Lower lobe of right lung (tissue), 2 donors: ENCODE measurements around the gene ZZZ3. TPM values are rescaled to one million over a fixed set of nuclear protein-coding genes. Genes with fewer than 3 reads are reported as not detected.

Source experiments
- ATAC-seq, 2 donors: fragments of 200-7000 bp; cut with Tn5 transposase; one replicate each; pipeline ENCODE4 v1.9.1; 2020 to 2022; ENCODE audit warnings: mild to moderate bottlenecking in 2 of 2, moderate library complexity in 2 of 2
- DNase-seq: peaks from one replicate; pipeline ENCODE4 v3.0.0-alpha.2; 2020
- H3K27ac ChIP-seq: fragments of 200-600 bp; one replicate; pipeline ENCODE4 v1.8.0; 2022
- H3K27me3 ChIP-seq: fragments of 200-600 bp; one replicate; pipeline ENCODE4 v1.8.0; 2022; ENCODE audit warnings: low read depth
- H3K36me3 ChIP-seq: fragments of 200-600 bp; one replicate; pipeline ENCODE4 v1.8.0; 2022; ENCODE audit warnings: mild to moderate bottlenecking
- H3K4me1 ChIP-seq: fragments of 200-600 bp; one replicate; pipeline ENCODE4 v1.8.0; 2022
- H3K4me3 ChIP-seq: fragments of 200-600 bp; one replicate; pipeline ENCODE4 v1.8.0; 2022; ENCODE audit warnings: mild to moderate bottlenecking
- H3K9me3 ChIP-seq: fragments of 200-600 bp; one replicate; pipeline ENCODE4 v1.8.0; 2022
- CTCF ChIP-seq: fragments of 200-600 bp; IDR thresholded peaks from one replicate; pipeline ENCODE4 v1.8.0; 2022; ENCODE audit warnings: antibody characterized with exemption, mild to moderate bottlenecking
- intact Hi-C: fragments of 100-400 bp; cut with DNase I; formaldehyde crosslinking; loops from one replicate; pipeline ENCODE4 v1.11.0; 2022
- total RNA-seq: library from RNA; stranded (reverse); fragmentation: NEBNext Ultra II Directional; extraction: Animal tissue kit (Norgen Biotek cat#: 25700); gene quantifications from one replicate; pipeline ENCODE4 v1.2.1, GENCODE V29; 2021
- donor health status: DM: no; HTN: yes; CAD: no; lungs with severe emphysema.

Gene ZZZ3
- total RNA-seq, 1 donor from 2014 or later: 44.5 TPM

- Histone ChIP-seq H3K36me3 (no peaks in the 10 kb centered on the region), H3K4me1 (peaks cover 13% of the 10 kb centered on the region), H3K27me3 (no peaks in the 10 kb centered on the region), H3K27ac (no peak overlapping the region), H3K4me3 (no peak overlapping the region), H3K9me3 (no peaks in the 10 kb centered on the region)
- no peak for TF ChIP-seq CTCF
- no peak for ATAC-seq
- intact Hi-C loops: no loop called here
- no peak for DNase-seq
Measured at GRCh38 chr1:77668924-77669449, 13.5 kb downstream of the ZZZ3 start.

GRCh38 chr1:77664939-77665516, 17.4 kb downstream of the ZZZ3 start:
- no peaks in the 10 kb centered on the region for H3K9me3 ChIP-seq
- TF ChIP-seq CTCF: no peak
- intact Hi-C loops: no loop called here
- no peak overlapping the region for H3K27ac ChIP-seq
- DNase-seq (no peak), ATAC-seq (no peak)
- H3K36me3 ChIP-seq: no peaks in the 10 kb centered on the region
- no peak overlapping the region for H3K4me3 ChIP-seq
- H3K4me1 ChIP-seq: peaks cover 8% of the 10 kb centered on the region
- no peaks in the 10 kb centered on the region for H3K27me3 ChIP-seq

GRCh38 chr1:77661696-77662095, 20.8 kb downstream of the ZZZ3 start:
- intact Hi-C loops: no loop called here
- ATAC-seq: no peak

GRCh38 chr1:77659879-77660593, 22.4 kb downstream of the ZZZ3 start:
- intact Hi-C loops: no loop called here

More at GRCh38 chr1:77661696-77662095, 20.8 kb downstream of the ZZZ3 start:
- H3K27me3 ChIP-seq: no peaks in the 10 kb centered on the region
- no peaks in the 10 kb centered on the region for H3K36me3 ChIP-seq
- H3K27ac ChIP-seq: no peak overlapping the region
- H3K9me3 ChIP-seq: no peaks in the 10 kb centered on the region
- DNase-seq: no peak
- peaks cover 8% of the 10 kb centered on the region for H3K4me1 ChIP-seq
- TF ChIP-seq CTCF: no peak
- H3K4me3 ChIP-seq: no peak overlapping the region

GRCh38 chr1:77658271-77658670, 24.2 kb downstream of the ZZZ3 start:
- DNase-seq: no peak
- intact Hi-C loops: no loop called here
- Histone ChIP-seq H3K27ac (no peak overlapping the region), H3K9me3 (no peaks in the 10 kb centered on the region), H3K27me3 (no peaks in the 10 kb centered on the region), H3K36me3 (no peaks in the 10 kb centered on the region), H3K4me3 (no peak overlapping the region), H3K4me1 (no peaks in the 10 kb centered on the region)
- ATAC-seq: no peak
- TF ChIP-seq CTCF: no peak

More at GRCh38 chr1:77659879-77660593, 22.4 kb downstream of the ZZZ3 start:
- no peak overlapping the region for H3K4me3 ChIP-seq
- DNase-seq (no peak), ATAC-seq (no peak)
- H3K27me3 ChIP-seq: no peaks in the 10 kb centered on the region
- no peak overlapping the region for H3K27ac ChIP-seq
- no peak for TF ChIP-seq CTCF
- no peaks in the 10 kb centered on the region for H3K36me3 ChIP-seq
- H3K9me3 ChIP-seq: no peaks in the 10 kb centered on the region
- H3K4me1 ChIP-seq: peaks cover 4% of the 10 kb centered on the region
